HL-60 (cell line): Measurements from ENCODE around the gene CENPV.

Experiments
- DNase-seq, 2 experiments: peaks; one replicate each; pipeline ENCODE4 v3.0.0-alpha.2; 2010 to 2020; ENCODE audit warnings: low read depth in 1 of 2, low spot score in 1 of 2
- H3K27ac ChIP-seq: fragments of 250-450 bp; sonication (Bioruptor Pico); replicated peaks from 2 replicates; pipeline ENCODE4 v1.5.1; 2020; ENCODE audit warnings: mild to moderate bottlenecking, moderate library complexity
- H3K27me3 ChIP-seq: fragments of 250-450 bp; sonication (Bioruptor Pico); 2 replicates; pipeline ENCODE4 v1.5.1; 2021; ENCODE audit warnings: mild to moderate bottlenecking, moderate library complexity; ENCODE audit not compliant: insufficient read depth, poor library complexity, severe bottlenecking
- H3K4me3 ChIP-seq: replicated peaks from 2 replicates; pipeline ENCODE4 v1.5.1; 2011; ENCODE audit warnings: mild to moderate bottlenecking, control low read depth, low read length; ENCODE audit not compliant: insufficient read depth
- CTCF ChIP-seq: IDR thresholded peaks from one replicate; pipeline ENCODE4 v1.5.1; 2011; ENCODE audit warnings: low read length, control low read depth, inconsistent platforms; ENCODE audit not compliant: insufficient read depth
- GABPA ChIP-seq: IDR thresholded peaks from 2 replicates; pipeline ENCODE4 v1.6.1; 2012; ENCODE audit warnings: low read depth
- POLR2AphosphoS5 ChIP-seq: IDR thresholded peaks from 2 replicates; pipeline ENCODE4 v1.6.1; 2012; ENCODE audit warnings: low read depth
- SPI1 ChIP-seq: IDR thresholded peaks from 2 replicates; pipeline ENCODE4 v1.6.1; 2012; ENCODE audit warnings: low read depth, mild to moderate bottlenecking, borderline replicate concordance
- TF ChIP-seq, protein P1 (sequence below): IDR thresholded peaks from 2 replicates; pipeline ENCODE4 v1.6.1; 2012; ENCODE audit warnings: low read depth; ENCODE audit not compliant: insufficient replicate concordance

Gene CENPV

GRCh38 chr17:16349431-16349830, 3.8 kb downstream of the CENPV start:
- Histone ChIP-seq H3K4me3 (no peak overlapping the region), H3K27me3 (no peaks in the 10 kb centered on the region), H3K27ac (no peak overlapping the region)
- no peak for DNase-seq
- TF ChIP-seq GABPA, result no peak
- TF ChIP-seq, protein P1, sequence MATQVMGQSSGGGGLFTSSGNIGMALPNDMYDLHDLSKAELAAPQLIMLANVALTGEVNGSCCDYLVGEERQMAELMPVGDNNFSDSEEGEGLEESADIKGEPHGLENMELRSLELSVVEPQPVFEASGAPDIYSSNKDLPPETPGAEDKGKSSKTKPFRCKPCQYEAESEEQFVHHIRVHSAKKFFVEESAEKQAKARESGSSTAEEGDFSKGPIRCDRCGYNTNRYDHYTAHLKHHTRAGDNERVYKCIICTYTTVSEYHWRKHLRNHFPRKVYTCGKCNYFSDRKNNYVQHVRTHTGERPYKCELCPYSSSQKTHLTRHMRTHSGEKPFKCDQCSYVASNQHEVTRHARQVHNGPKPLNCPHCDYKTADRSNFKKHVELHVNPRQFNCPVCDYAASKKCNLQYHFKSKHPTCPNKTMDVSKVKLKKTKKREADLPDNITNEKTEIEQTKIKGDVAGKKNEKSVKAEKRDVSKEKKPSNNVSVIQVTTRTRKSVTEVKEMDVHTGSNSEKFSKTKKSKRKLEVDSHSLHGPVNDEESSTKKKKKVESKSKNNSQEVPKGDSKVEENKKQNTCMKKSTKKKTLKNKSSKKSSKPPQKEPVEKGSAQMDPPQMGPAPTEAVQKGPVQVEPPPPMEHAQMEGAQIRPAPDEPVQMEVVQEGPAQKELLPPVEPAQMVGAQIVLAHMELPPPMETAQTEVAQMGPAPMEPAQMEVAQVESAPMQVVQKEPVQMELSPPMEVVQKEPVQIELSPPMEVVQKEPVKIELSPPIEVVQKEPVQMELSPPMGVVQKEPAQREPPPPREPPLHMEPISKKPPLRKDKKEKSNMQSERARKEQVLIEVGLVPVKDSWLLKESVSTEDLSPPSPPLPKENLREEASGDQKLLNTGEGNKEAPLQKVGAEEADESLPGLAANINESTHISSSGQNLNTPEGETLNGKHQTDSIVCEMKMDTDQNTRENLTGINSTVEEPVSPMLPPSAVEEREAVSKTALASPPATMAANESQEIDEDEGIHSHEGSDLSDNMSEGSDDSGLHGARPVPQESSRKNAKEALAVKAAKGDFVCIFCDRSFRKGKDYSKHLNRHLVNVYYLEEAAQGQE, result no peak
- TF ChIP-seq POLR2AphosphoS5, result no peak

- TF ChIP-seq, protein P1, result no peak
- TF ChIP-seq POLR2AphosphoS5 (no peak), SPI1 (no peak), GABPA (no peak), CTCF (no peak)
- Histone ChIP-seq H3K4me3 (no peak overlapping the region), H3K27ac (no peak overlapping the region), H3K27me3 (no peaks in the 10 kb centered on the region)
- DNase-seq, result no peak
Observed at GRCh38 chr17:16348586-16348985, 4.7 kb downstream of the CENPV start.

DNA sequence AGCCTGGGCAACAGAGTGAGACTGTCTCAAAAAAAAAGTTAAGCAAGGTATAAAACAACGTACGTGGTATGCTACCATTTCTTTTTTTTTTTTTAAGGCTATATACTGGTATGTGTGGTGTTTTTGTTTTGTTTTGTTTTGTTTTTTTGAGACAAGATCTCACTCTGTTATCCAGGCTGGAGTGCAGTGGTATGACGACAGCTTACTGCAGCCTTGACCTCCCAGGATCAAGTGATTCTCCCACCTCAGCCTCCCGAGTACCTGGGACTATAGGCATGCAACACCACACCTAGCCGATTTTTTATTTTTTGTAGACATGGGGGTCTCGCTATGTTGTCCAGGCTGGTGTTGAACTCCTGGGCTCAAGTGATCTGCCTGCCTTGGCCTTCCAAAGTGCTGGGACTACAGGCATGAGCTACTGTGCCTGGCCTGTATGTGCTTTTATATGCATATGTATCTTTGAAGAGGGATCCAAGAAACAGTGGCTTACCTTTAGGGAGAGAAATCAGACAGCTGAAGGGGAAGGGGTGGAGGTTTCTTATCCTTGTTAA, 6.5 kb downstream of the CENPV start:
- TF ChIP-seq SPI1, result no peak
- TF ChIP-seq POLR2AphosphoS5, result no peak
- TF ChIP-seq, protein P1, result no peak
- TF ChIP-seq GABPA, result no peak
- no peak for DNase-seq
- H3K27me3 ChIP-seq, result no peaks in the 10 kb centered on the region
- no peak overlapping the region for H3K27ac ChIP-seq
- no peak overlapping the region for H3K4me3 ChIP-seq

DNA sequence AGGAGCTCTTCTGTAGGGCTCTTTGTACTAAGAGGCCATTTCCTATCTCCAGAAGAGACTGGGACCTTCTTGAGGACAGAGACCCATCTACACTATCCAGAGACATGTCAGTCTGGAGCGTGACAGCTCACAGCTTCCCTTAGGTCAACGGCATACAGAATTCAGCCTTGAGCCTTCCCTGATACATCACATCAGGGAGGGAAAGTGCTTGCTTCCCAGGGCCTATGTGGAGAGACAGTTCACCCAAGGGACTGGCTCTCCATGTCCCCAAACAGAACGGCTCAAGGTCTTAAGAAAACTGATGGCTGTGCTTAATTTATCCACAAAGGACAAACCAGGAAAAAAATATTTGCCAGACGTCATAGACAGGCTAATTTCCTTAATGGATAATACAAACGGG, 7.7 kb downstream of the CENPV start:
- TF ChIP-seq GABPA, result no peak
- no peak for TF ChIP-seq SPI1
- TF ChIP-seq, protein P1, result no peak
- TF ChIP-seq POLR2AphosphoS5, result no peak
- TF ChIP-seq CTCF, result no peak
- DNase-seq, result no peak
- no peak overlapping the region for H3K4me3 ChIP-seq
- H3K27me3 ChIP-seq, result no peaks in the 10 kb centered on the region
- no peak overlapping the region for H3K27ac ChIP-seq
